Activated naive CD8-positive, alpha-beta T cell (primary cell): Measurements from ENCODE around the gene EXOC6.

Experiments
- H3K27ac Mint-ChIP-seq: one replicate; pipeline ENCODE4 v1.8.0; 2021; ENCODE audit warnings: mixed read lengths
- H3K27me3 Mint-ChIP-seq: one replicate; pipeline ENCODE4 v1.8.0; 2021; ENCODE audit warnings: mixed read lengths
- H3K36me3 Mint-ChIP-seq: one replicate; pipeline ENCODE4 v1.8.0; 2021; ENCODE audit warnings: mixed read lengths
- H3K4me1 Mint-ChIP-seq: one replicate; pipeline ENCODE4 v1.8.0; 2021; ENCODE audit warnings: low read depth, mixed read lengths
- H3K4me3 Mint-ChIP-seq: one replicate; pipeline ENCODE4 v1.8.0; 2021; ENCODE audit warnings: mild to moderate bottlenecking, mixed read lengths
- H3K9me3 Mint-ChIP-seq: one replicate; pipeline ENCODE4 v1.8.0; 2021; ENCODE audit warnings: low read depth, mixed read lengths

Gene EXOC6, protein sequence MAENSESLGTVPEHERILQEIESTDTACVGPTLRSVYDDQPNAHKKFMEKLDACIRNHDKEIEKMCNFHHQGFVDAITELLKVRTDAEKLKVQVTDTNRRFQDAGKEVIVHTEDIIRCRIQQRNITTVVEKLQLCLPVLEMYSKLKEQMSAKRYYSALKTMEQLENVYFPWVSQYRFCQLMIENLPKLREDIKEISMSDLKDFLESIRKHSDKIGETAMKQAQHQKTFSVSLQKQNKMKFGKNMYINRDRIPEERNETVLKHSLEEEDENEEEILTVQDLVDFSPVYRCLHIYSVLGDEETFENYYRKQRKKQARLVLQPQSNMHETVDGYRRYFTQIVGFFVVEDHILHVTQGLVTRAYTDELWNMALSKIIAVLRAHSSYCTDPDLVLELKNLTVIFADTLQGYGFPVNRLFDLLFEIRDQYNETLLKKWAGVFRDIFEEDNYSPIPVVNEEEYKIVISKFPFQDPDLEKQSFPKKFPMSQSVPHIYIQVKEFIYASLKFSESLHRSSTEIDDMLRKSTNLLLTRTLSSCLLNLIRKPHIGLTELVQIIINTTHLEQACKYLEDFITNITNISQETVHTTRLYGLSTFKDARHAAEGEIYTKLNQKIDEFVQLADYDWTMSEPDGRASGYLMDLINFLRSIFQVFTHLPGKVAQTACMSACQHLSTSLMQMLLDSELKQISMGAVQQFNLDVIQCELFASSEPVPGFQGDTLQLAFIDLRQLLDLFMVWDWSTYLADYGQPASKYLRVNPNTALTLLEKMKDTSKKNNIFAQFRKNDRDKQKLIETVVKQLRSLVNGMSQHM

DNA sequence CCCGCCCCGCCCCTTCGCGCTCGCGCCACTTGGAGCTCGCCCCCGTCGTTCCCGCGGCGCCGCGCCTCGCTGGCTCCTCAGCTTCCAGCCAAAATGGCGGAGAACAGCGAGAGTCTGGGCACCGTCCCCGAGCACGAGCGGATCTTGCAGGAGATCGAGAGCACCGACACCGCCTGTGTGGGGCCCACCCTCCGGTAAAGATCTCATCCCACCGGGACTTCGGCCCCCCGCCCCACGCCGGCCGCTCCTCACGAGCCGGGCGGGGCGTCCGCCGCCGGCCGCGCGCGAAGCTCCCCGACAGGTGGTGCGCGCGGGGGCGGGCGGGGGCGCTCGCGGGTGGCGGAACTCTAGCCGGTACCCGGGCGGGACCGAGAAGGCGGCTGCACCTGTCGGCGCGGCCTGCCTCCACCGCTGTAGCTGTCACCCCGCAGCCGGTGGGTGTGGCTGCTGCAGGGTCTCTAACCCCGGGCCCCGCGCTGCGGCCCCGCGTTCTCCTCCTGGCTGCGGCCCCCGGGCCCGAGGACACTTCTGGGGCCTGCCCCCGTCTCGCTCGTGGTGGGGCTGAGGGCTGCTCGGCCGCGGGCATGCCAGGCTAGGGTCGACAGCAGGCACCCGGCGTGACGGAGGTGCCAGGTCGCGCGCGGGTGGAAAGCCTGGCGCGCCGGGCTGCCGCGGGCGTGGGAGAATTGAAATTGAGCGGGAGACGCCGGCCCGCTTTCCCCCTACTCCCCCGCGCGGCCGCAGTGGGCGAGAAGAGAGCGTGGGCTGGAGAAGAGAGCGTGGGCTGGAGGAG, at the start of gene EXOC6:
Gene EXOC6, plus strand, starts transcription at position 80 of the 793 bp plus-strand sequence. Its CDS starts 14 bp downstream, at position 94.
- H3K27ac Mint-ChIP-seq = peak within 1 kb of the TSS; percentile 92
- H3K4me1 Mint-ChIP-seq = peaks cover 33% of the 10 kb centered on the region
- peak within 1 kb of the TSS; percentile 90 for H3K4me3 Mint-ChIP-seq
- no peaks in the 10 kb centered on the region for H3K27me3 Mint-ChIP-seq
- H3K9me3 Mint-ChIP-seq = no peaks in the 10 kb centered on the region
- H3K36me3 Mint-ChIP-seq = no peaks in the 10 kb centered on the region

- Mint-ChIP-seq H3K4me3 (no peak overlapping the region), H3K9me3 (no peaks in the 10 kb centered on the region), H3K27ac (no peak overlapping the region), H3K27me3 (peaks cover 1% of the 10 kb centered on the region), H3K4me1 (no peaks in the 10 kb centered on the region), H3K36me3 (no peaks in the 10 kb centered on the region)
Measured at GRCh38 chr10:92799568-92799967, 48.8 kb upstream of the EXOC6 start.

GRCh38 chr10:92800134-92800733, 48.1 kb upstream of the EXOC6 start:
- Mint-ChIP-seq H3K9me3 (no peaks in the 10 kb centered on the region), H3K27me3 (peaks cover 1% of the 10 kb centered on the region), H3K36me3 (no peaks in the 10 kb centered on the region), H3K4me3 (no peak overlapping the region), H3K27ac (no peak overlapping the region), H3K4me1 (no peaks in the 10 kb centered on the region)

GRCh38 chr10:92801978-92802872, 46.1 kb upstream of the EXOC6 start:
- H3K4me3 Mint-ChIP-seq = no peak overlapping the region
- no peaks in the 10 kb centered on the region for H3K36me3 Mint-ChIP-seq
- no peaks in the 10 kb centered on the region for H3K9me3 Mint-ChIP-seq
- H3K27me3 Mint-ChIP-seq = peaks cover 2% of the 10 kb centered on the region
- no peak overlapping the region for H3K27ac Mint-ChIP-seq
- no peaks in the 10 kb centered on the region for H3K4me1 Mint-ChIP-seq

- Mint-ChIP-seq H3K9me3 (no peaks in the 10 kb centered on the region), H3K4me1 (no peaks in the 10 kb centered on the region), H3K27ac (no peak overlapping the region), H3K27me3 (peaks cover 2% of the 10 kb centered on the region), H3K36me3 (no peaks in the 10 kb centered on the region), H3K4me3 (no peak overlapping the region)
Measured at GRCh38 chr10:92809840-92810239, 38.5 kb upstream of the EXOC6 start.

DNA sequence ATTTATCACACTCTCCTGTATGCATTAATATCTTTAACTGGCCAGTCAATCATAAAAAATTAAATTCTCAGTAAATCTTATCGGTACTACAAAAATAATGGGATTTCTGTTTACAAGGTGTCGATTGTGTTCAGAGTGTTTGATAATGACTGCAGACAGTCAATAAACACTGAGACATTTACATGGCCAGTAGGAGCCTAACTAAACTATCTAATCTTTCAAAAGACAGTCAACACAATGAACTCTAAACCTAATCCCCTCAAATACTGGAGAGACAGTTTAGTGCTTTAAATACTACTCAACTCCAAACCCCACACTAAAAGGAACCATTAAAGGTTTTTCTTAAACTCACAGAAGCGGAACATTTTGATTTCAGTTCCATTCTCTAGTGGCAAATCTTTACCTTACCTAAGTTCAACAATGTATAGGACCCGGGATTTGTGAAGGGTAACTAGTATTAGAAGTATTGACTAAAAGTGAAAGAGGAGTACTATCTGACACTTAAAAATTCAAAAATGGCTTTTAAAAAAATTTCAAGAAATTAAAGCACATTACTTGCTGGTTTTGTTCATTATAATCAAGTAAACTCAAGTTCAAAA, 37.3 kb upstream of the EXOC6 start:
- Mint-ChIP-seq H3K4me3 (no peak overlapping the region), H3K4me1 (no peaks in the 10 kb centered on the region), H3K27me3 (peaks cover 5% of the 10 kb centered on the region), H3K36me3 (no peaks in the 10 kb centered on the region), H3K9me3 (no peaks in the 10 kb centered on the region), H3K27ac (no peak overlapping the region)

DNA sequence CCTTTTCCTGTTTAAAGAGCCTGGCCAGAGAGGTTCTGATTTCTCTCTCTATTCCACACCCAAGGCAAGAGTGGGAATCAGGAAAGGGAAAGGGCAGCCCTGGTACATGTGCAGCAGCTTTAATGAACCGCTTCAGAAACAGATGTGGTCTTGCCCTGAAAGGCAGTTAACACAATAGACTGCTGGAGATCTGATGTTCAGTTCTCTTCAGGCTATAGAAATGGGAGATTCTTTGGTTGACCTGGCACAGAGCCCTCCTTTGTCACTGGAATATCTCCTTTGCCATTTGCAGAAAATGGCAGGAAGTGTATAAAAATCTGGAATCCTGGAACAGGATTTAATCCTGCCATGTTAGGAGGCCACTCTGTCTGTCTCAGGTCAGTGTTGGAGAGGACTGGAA, 36.3 kb upstream of the EXOC6 start:
- Mint-ChIP-seq H3K4me1 (no peaks in the 10 kb centered on the region), H3K27me3 (peaks cover 7% of the 10 kb centered on the region), H3K27ac (no peak overlapping the region), H3K36me3 (peaks cover 2% of the 10 kb centered on the region), H3K4me3 (no peak overlapping the region), H3K9me3 (no peaks in the 10 kb centered on the region)

GRCh38 chr10:92813979-92814378, 34.3 kb upstream of the EXOC6 start:
- Mint-ChIP-seq H3K27ac (no peak overlapping the region), H3K36me3 (peaks cover 4% of the 10 kb centered on the region), H3K27me3 (peaks cover 9% of the 10 kb centered on the region), H3K9me3 (no peaks in the 10 kb centered on the region), H3K4me3 (no peak overlapping the region), H3K4me1 (no peaks in the 10 kb centered on the region)

DNA sequence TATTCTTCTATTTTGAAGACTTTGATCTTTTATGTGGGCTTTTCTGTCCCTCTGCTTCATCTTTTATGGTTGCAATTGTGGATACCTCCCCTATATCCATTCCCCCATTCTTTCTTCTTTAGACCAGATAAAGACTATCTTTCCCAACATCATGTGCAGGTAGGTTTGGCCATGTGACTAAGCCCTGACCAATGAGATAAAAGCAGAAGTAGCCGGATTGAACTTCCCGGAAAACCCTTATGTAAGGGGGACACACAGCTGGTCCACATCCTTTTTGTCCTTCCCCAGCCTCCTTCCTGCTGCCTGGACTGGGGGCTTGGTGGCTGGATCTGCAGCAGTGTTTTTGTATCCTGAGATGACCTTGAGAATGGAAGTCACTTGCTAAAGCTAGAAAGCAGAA, 33.5 kb upstream of the EXOC6 start:
- H3K4me3 Mint-ChIP-seq = no peak overlapping the region
- H3K36me3 Mint-ChIP-seq = peaks cover 4% of the 10 kb centered on the region
- no peaks in the 10 kb centered on the region for H3K4me1 Mint-ChIP-seq
- no peaks in the 10 kb centered on the region for H3K9me3 Mint-ChIP-seq
- H3K27me3 Mint-ChIP-seq = peaks cover 9% of the 10 kb centered on the region
- no peak overlapping the region for H3K27ac Mint-ChIP-seq

GRCh38 chr10:92816091-92816531, 32.2 kb upstream of the EXOC6 start:
- Mint-ChIP-seq H3K9me3 (no peaks in the 10 kb centered on the region), H3K27ac (no peak overlapping the region), H3K4me3 (no peak overlapping the region), H3K36me3 (peaks cover 4% of the 10 kb centered on the region), H3K4me1 (no peaks in the 10 kb centered on the region), H3K27me3 (peaks cover 9% of the 10 kb centered on the region)

DNA sequence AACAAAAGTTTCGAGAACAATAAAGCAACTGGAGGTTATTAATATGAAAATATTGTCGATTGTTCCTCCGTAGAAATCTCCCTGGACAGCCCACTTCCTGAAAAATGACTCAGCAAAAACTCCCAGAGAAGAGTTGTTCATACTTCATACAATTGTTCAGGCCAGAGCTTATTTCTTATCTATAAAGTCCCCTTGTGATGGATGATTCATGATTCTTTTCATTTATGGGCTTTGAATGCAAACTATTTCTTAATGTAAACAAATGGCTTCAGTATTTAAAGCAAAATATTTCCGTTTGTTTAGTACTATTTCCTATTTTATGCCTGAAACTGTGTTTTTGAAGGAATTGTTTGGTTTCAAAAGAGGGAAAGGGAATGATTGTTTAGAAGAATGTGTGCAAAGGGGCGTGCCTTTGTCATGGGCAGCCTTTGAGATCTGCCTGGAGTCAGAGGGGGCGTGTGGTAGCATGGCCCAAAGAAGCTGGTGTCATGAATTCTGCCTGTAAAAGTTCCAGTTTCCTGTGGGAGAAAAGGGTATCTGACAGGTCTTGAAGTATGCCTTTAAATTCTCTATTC, 26.2 kb upstream of the EXOC6 start:
- Mint-ChIP-seq H3K27me3 (peaks cover under 1% of the 10 kb centered on the region), H3K4me1 (peaks cover 6% of the 10 kb centered on the region), H3K9me3 (no peaks in the 10 kb centered on the region), H3K36me3 (peaks cover under 1% of the 10 kb centered on the region), H3K27ac (no peak overlapping the region), H3K4me3 (no peak overlapping the region)

DNA sequence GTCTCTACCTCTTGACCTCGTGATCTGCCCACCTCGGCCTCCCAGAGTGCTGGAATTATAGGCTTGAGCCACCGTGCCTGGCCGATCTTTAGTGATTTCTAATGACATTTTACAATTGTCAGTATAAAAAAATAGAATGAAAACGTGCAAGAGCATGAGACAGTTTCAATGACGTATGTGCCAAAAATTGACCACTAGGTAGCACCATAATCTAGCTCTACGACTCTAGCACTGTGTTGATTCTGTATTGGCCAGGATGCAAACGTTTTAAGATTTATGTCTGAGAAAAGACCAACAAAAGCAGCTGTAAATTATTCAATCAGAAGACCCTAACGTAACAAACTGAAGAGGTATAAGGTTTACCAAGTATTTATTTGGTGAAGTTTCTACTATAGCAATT, 25.4 kb upstream of the EXOC6 start:
- no peak overlapping the region for H3K27ac Mint-ChIP-seq
- no peaks in the 10 kb centered on the region for H3K9me3 Mint-ChIP-seq
- no peaks in the 10 kb centered on the region for H3K36me3 Mint-ChIP-seq
- peaks cover 6% of the 10 kb centered on the region for H3K4me1 Mint-ChIP-seq
- H3K4me3 Mint-ChIP-seq = no peak overlapping the region
- H3K27me3 Mint-ChIP-seq = no peaks in the 10 kb centered on the region

GRCh38 chr10:92826061-92826460, 22.3 kb upstream of the EXOC6 start:
- Mint-ChIP-seq H3K4me1 (peaks cover 17% of the 10 kb centered on the region), H3K27me3 (no peaks in the 10 kb centered on the region), H3K36me3 (no peaks in the 10 kb centered on the region), H3K9me3 (no peaks in the 10 kb centered on the region), H3K27ac (no peak overlapping the region), H3K4me3 (no peak overlapping the region)
